Testis (tissue), 3 donors: ENCODE measurements around the gene SYNGR1. TPM values are rescaled to one million over a fixed set of nuclear protein-coding genes. Genes with fewer than 3 reads are reported as not detected.

ENCODE experiments used
- DNase-seq: peaks from one replicate; pipeline ENCODE4 v3.0.0-alpha.2; 2019
- H3K27ac ChIP-seq, 2 donors: fragments of 200-600 bp; sonication (generic); one replicate each; pipeline ENCODE4 v1.5.1; 2019
- H3K27me3 ChIP-seq: fragments of 200-600 bp; sonication (generic); one replicate; pipeline ENCODE4 v1.5.1; 2019
- H3K36me3 ChIP-seq: fragments of 200-600 bp; sonication (generic); one replicate; pipeline ENCODE4 v1.5.1; 2017; ENCODE audit warnings: low read depth; ENCODE audit errors: missing control alignments
- H3K4me1 ChIP-seq: fragments of 200-600 bp; sonication (generic); one replicate; pipeline ENCODE4 v1.5.1; 2019
- H3K4me3 ChIP-seq, 2 donors: fragments of 200-600 bp; sonication (generic); one replicate each; pipeline ENCODE4 v1.5.1; 2017 to 2019
- H3K9me3 ChIP-seq: fragments of 200-600 bp; sonication (generic); one replicate; pipeline ENCODE4 v1.5.1; 2017
- CTCF ChIP-seq, 3 experiments: fragments of 450-650 bp in 2 of 3; fragments of 200-600 bp in 1 of 3; sonication (generic) in 1 of 3; IDR thresholded peaks; one replicate each; pipeline ENCODE4 v1.5.1; 2016 to 2019; ENCODE audit warnings: antibody characterized with exemption in 3 of 3, mild to moderate bottlenecking in 2 of 3, moderate library complexity in 1 of 3
- POLR2A ChIP-seq: fragments of 450-650 bp; IDR thresholded peaks from one replicate; pipeline ENCODE4 v1.6.1; 2017; ENCODE audit warnings: antibody characterized with exemption, mild to moderate bottlenecking, moderate library complexity
- WGBS, 2 donors: methylation state at CpG; one replicate each; pipeline ENCODE4 v1.1.5; 2018; 5-methylcytosine and 5-hydroxymethylcytosine counted together
- intact Hi-C: fragments of 100-400 bp; cut with DNase I; formaldehyde crosslinking; loops from one replicate; pipeline ENCODE4 v1.15.1; 2023; ENCODE audit warnings: low total_unique reads
- polyA plus RNA-seq: library from polyadenylated mRNA; stranded (reverse); fragments of 350-450 nt; fragmentation: Illumina TruSeq; extraction: RNeasy Lipid Tissue Mini Kit (QIAGEN cat#74804); gene quantifications from one replicate; pipeline ENCODE4 v1.2.3, GENCODE V29; 2014; ENCODE audit warnings: low read depth, low replicate concordance; ENCODE audit not compliant: insufficient read depth
- total RNA-seq, 2 donors: library from RNA; depleted of rRNA; stranded (reverse); fragments of >200 nt; gene quantifications; one replicate each; pipeline ENCODE4 v1.2.3, GENCODE V29; 2016

Gene SYNGR1
- total and polyA plus RNA-seq, 3 donors from 2014 or later, result 20.4 to 46.8 (median 32.5) TPM

- H3K27me3 ChIP-seq, result no peaks in the 10 kb centered on the region
- intact Hi-C loops, result no loop called here
- WGBS, 2 donors, result 84 to 91% methylated on average over 12 to 14 of the region's 14 CpGs
Measured at GRCh38 chr22:39381009-39381755, 31.4 kb downstream of the SYNGR1 start.

GRCh38 chr22:39381930-39382329, 32.1 kb downstream of the SYNGR1 start:
- Histone ChIP-seq H3K36me3 (no peaks in the 10 kb centered on the region), H3K4me1 (peaks cover 2% of the 10 kb centered on the region), H3K27me3 (no peaks in the 10 kb centered on the region), H3K4me3 (no peak overlapping the region), H3K27ac (no peak overlapping the region), H3K9me3 (no peaks in the 10 kb centered on the region)
- no peak for TF ChIP-seq POLR2A
- TF ChIP-seq CTCF (IDR thresholded peaks at IDR 0.05), result no peak
- intact Hi-C loops, result no loop called here
- WGBS, 2 donors, result 92 to 95% methylated on average over 6 to 8 of the region's 8 CpGs
- no peak for DNase-seq

More at GRCh38 chr22:39381009-39381755, 31.4 kb downstream of the SYNGR1 start:
- DNase-seq, result no peak
- no peak overlapping the region for H3K27ac ChIP-seq
- H3K36me3 ChIP-seq, result no peaks in the 10 kb centered on the region
- no peaks in the 10 kb centered on the region for H3K9me3 ChIP-seq
- TF ChIP-seq CTCF (IDR thresholded peaks at IDR 0.05) (no peak), POLR2A (no peak)
- H3K4me1 ChIP-seq, result peaks cover 2% of the 10 kb centered on the region
- no peak overlapping the region for H3K4me3 ChIP-seq

- 68 to 92% methylated on average over 2 to 5 of the region's 5 CpGs for WGBS, 2 donors
- H3K36me3 ChIP-seq, result no peaks in the 10 kb centered on the region
- peaks cover 2% of the 10 kb centered on the region for H3K4me1 ChIP-seq
- no peak for DNase-seq
- TF ChIP-seq POLR2A (no peak), CTCF (IDR thresholded peaks at IDR 0.05) (no peak)
- no peak overlapping the region for H3K27ac ChIP-seq
- intact Hi-C loops, result no loop called here
- H3K9me3 ChIP-seq, result no peaks in the 10 kb centered on the region
- H3K4me3 ChIP-seq, result no peak overlapping the region
- no peaks in the 10 kb centered on the region for H3K27me3 ChIP-seq
Measured at GRCh38 chr22:39382410-39382809, 32.6 kb downstream of the SYNGR1 start.

GRCh38 chr22:39383841-39384625, 34.2 kb downstream of the SYNGR1 start:
- no peak for DNase-seq
- intact Hi-C loops, result no loop called here
- WGBS, 2 donors, result 70 to 75% methylated on average over 6 to 12 of the region's 12 CpGs

More at GRCh38 chr22:39383841-39384625, 34.2 kb downstream of the SYNGR1 start:
- H3K4me1 ChIP-seq, result peaks cover 2% of the 10 kb centered on the region
- H3K27me3 ChIP-seq, result no peaks in the 10 kb centered on the region
- H3K4me3 ChIP-seq, result no peak overlapping the region
- no peak for TF ChIP-seq POLR2A
- TF ChIP-seq CTCF (IDR thresholded peaks at IDR 0.05), result no peak
- no peaks in the 10 kb centered on the region for H3K36me3 ChIP-seq
- no peak overlapping the region for H3K27ac ChIP-seq
- no peaks in the 10 kb centered on the region for H3K9me3 ChIP-seq
